Stimulated activated CD4-positive, alpha-beta T cell treated with anti-CD3 and anti-CD28 coated beads, Interleukin-2, amount 100 ng/mL, for 24 hours (primary cell): ENCODE data around the gene PAM16.
A peak's percentile ranks its signal among the peaks of the same experiment; 100 is the strongest.

ENCODE experiments used
- DNase-seq, 2 donors: peaks; one replicate each; pipeline ENCODE4 v3.0.0-alpha.2; 2020

Gene PAM16

DNA sequence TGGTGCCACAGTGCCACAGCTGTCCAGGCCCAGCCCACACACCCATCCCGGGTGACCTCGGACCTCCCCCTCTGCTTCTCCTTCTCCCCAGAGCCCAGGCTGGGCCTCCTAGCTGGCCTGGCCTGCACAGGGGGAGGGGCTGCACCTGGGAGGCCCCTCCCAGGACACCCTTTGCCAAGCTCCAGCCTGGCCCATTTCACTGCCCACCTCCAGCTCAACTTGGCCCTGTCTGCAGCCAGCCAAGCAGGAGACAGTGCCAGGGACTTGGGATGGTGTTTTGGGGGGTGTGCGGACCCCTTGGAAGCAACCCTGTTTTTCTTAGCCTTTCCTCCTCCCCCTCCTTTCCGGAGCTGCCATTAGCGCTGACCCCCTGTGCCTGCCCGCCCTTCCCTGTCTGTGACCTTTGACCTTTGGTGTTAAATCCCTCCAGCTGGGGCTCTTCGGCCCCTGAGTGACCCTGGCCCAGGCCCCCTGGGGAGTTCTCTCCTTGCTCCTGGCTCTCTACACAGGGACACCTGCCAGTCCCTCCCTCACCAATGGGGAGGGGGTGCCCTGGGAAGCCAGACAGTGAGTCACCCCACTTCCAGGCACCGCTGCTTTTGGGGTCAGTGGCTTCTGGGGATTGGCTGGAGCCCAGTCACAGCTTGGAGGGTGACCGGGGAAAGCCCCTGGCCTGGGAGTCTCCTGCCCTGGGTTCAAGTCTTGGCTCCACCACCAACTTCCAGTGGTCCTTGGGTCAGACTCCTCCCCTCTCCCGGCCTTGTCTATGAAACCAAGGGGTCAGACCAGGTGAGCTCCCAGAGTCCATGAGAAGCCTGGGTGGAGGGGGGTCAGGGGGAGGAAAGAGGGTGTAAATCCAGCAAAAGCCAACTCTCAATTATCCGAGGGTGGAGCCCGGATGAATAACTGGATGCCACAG, 33.3 kb downstream of the PAM16 start:
- DNase-seq: no peak

- DNase-seq: no peak
Measured at GRCh38 chr16:4316864-4317531, 34.1 kb downstream of the PAM16 start.

DNA sequence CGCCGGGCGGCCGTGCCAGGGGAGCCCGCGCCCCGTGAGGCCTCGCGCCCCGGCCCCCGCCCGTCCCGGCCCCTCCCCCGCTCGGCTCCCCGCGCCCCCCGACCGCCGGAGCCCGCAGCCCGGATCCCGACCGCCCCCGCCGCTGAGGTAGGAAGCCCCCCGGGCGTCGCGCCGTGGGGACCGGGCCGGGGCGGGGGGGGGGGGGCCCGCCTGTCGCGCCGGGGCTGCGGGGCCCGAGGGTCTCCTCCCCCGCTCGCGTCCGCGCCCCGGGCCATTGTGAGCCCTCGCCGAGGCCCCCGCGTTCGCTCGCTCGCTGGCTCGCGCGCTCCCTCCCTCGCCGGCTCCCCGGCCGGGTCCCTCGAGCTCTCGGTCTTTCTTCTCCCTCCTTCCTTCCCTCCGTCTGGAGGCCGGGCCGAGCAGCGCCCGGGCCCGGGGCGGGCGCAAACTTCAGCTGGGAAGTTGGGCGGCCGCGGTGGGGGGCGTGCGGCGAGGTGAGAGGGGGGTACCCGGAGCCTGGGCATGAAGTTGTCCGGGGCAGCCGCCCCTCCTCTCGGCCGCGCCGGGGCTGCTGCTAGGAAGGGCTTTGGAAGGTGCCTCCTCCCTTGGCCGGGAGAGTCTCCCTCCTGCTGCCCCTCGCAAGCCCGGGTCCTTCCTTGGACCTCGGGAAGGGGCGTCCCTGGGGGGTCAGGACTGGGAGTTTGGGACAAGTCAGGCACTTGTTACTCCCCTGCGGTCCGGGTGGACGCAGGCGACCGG, 34.8 kb downstream of the PAM16 start:
- no peak for DNase-seq

- DNase-seq: peak in 1 of 2 donors; percentile 30
Measured at GRCh38 chr16:4315186-4316107, 35.7 kb downstream of the PAM16 start, which contains the start of gene GLIS2. Gene GLIS2, plus strand, starts transcription at chr16:4316067. Its CDS starts 16,214 bp downstream, at chr16:4332281.

- DNase-seq: no peak
Measured at GRCh38 chr16:4314532-4315185, 36.5 kb downstream of the PAM16 start.

DNA sequence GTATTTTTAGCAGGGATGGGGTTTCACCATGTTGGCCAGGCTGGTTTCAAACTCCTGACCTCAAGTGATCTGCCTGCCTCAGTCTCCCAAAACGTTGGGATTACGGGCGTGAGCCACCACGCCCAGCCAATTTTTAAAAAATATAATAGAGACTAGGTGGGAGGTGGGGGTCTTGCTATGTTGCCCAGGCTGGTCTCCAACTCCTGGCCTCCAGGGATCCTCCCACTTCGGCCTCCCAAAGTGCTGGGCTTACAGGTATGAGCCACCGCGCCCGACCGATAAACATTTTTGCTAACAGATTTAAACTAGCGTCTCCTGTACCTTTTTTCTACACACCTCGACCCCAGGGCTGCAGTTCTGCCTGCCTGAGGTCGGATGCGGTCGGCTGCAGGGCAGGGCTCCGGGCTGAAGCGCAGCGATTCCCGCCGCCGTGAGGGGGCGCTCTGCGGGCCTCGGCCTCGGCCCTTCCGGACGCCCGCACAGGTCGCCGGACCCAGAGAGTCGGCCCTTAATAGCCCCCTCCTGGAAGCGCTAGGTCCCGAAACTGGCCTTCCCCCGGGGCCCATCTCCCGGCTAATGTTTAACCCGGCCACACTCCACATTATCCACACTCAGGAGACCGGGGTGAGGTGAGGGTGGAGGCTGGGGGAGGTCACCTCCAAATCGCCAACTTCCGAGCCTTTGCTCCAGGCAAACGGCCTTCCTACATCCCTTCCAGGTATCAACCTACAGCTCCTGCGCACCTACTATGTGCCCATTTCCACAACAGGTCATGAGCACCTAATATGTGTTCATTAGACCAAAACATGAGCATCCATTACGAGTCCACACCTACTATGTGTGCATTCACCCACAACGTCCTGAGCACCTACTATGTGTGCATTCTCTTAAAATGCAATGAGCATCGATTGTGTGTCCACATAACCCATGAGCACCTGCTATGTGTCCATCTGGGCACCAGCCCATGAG, 37.3 kb downstream of the PAM16 start:
- DNase-seq: no peak

- peak; percentile 61 for DNase-seq
Measured at GRCh38 chr16:4309833-4310266, 41.3 kb downstream of the PAM16 start.

- DNase-seq: no peak
Measured at GRCh38 chr16:4309102-4309832, 41.9 kb downstream of the PAM16 start.

- DNase-seq: peak; percentile 94 to 95
Measured at GRCh38 chr16:4307215-4308037, 43.7 kb downstream of the PAM16 start.

DNA sequence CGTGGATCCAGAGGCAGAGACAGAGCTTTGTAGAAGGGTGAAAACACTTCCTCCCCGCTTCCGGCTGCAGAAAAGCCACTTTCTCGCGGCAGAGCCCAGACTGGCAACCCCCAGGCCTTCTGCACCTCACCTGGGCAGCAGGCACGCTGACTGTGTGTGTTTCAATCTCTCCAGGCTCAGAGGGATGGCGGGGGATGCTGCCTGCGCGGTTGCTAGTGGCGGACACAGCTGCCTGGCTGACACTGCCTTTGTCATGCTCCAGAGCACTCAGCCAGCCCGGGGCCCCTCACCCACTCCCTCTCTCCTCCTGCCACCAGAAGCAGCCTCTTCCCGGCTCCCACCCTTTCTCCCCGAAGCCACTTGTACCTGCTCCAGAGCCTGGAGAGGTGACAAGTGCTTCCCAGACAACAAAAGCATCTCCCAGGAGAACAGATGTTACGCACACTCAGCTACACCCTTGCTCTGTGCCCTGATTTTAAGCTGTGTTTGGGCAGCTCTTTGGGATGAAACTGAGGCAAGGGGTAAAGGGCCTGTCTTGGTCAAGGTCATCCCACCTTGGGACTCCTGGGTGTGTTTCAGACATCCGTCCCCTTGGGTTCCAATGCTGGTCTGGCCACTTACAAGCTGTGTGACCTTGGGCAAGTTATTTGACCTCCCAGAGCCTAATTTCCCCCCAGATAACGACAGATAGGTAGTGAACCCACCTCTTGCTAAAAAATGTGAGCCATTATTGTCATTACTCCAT, 44.5 kb downstream of the PAM16 start:
- DNase-seq: peak in 1 of 2 donors; percentile 41

- no peak for DNase-seq
Measured at GRCh38 chr16:4303973-4304372, 47.1 kb downstream of the PAM16 start.

DNA sequence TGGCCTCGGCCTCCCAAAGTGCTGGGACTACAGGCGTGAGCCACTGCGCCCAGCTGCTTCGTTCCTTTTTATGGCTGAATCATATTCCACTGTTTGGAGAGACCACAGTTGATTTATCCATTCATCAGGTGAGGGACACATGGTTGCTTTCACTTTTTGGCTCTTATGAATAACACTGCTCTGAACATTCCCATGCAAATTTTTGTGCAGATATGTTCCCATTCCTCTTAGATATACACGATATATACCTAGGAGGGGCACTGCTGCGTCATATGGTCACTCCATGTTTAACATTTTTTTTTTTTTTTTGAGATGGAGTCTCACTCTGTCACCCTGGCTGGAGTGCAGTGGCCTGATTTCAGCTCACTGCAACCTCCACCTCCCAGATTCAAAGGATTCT, 49.2 kb downstream of the PAM16 start:
- DNase-seq: no peak

GRCh38 chr16:4301177-4301576, 49.9 kb downstream of the PAM16 start:
- DNase-seq: no peak

GRCh38 chr16:4298761-4299522, 52.2 kb downstream of the PAM16 start:
- no peak for DNase-seq

- DNase-seq: no peak
Measured at GRCh38 chr16:4297480-4297879, 53.6 kb downstream of the PAM16 start.

- no peak for DNase-seq
Measured at GRCh38 chr16:4295581-4295980, 55.5 kb downstream of the PAM16 start.

DNA sequence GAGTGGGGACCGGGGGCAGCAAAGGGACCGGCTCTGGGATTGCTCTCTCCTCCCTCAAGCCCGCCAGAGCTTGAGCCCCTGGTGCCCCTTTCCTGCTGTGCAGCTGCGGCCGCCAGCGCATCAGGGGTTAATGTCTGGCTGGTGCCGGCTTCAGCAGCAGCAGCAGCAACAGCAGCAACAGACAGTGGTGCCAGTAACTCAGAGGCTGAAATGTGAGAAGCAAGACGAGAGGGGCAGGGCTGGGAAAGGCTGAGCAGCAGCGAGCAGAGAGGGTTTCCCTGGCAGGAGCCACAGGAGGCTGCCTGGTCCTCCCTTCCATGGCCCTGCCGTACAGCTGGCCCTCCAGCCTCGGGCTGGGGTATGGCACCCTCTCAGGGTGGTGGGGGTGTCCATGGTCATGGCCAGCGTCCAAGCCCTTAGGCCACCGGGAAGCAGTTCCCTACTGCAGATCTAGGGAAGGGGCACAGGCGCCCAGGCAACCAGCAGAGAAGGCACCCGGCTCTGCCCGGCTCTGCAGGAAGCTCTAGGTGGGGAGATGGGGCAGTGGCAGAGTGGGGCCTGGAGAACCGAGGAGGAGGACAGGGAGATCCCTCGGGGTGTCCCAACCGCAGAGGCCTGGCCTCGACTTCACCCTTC, 57.2 kb downstream of the PAM16 start:
- no peak for DNase-seq
